ENCODE measurements around the gene THAP12. TPM values are rescaled to one million over a fixed set of nuclear protein-coding genes. Genes with fewer than 3 reads are reported as not detected.
"Not testable (repeated sequence)": the region's sequence is repeated elsewhere in the genome, so short reads cannot be mapped to it uniquely, and the experiment has no call there.

THAP12 gene
- total RNA-seq, 1 experiment from 2014 or later, result 27.6 TPM

DNA sequence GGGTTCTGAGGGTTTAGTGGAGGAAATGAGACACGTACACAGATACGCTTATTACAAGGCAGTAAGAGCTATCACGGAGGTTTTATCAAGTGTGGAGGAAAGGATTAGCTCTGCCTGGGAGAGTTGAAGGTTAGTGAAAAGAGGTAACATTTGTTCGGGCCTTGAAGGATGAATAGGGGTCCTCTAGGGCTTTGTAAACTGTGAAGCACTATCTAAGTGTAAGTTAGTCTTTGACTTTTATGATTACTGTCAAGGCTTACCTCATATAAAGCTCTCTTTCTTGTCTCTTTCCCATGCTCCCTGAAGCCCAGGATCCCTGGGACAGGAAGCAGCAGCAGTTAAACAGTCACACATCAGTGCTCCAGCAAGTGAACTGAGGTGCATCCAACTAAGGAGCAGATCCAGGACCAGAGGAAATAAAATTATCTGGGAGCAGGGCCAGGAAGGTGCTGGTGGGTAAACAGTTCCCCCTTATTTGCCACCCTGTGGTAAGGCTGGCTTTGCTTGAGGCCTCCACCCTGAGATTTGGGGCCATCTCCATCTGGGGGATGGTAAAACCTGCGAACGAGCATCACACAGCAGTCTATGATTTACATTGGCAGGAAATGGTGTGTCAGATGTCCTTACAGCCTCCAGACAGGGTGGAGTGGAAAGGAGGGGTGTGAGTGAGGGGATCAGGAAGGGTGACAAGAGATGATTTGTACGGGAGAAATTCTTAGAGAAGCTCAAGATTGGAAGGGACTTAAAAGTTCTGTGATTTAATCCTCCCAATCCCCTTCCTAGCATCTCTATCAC lies 27.4 kb upstream of the THAP12 start:
- no peaks in the 10 kb centered on the region for H3K9me3 Mint-ChIP-seq
- POLR2A ChIA-PET, result interaction anchor here (0.7 kb wide), 1 partner anchor 35 kb away, joined by 3 read pairs; no protein-coding TSS in a partner anchor
- H3K4me1 Mint-ChIP-seq, result peaks cover 11% of the 10 kb centered on the region
- no peak for DNase-seq (ENCODE audit: low spot score)
- CTCF ChIA-PET, result no interaction called here
- H3K36me3 Mint-ChIP-seq, result no peaks in the 10 kb centered on the region
- peak; percentile 30; the same call in 1 of the 2 replicates for ATAC-seq
- no peaks in the 10 kb centered on the region for H3K27me3 Mint-ChIP-seq (ENCODE audit: low read depth)
- H3K27ac Mint-ChIP-seq, result no peak overlapping the region
- no peak overlapping the region for H3K4me3 Mint-ChIP-seq
- TF ChIP-seq ZNF138 (CRISPR knock-in tag; conservative IDR thresholded peaks at IDR 0.05) (no peak), NFYB (CRISPR knock-in tag; conservative IDR thresholded peaks at IDR 0.05; ENCODE audit: low read depth) (no peak), FOXP1 (CRISPR knock-in tag; IDR thresholded peaks at IDR 0.05; ENCODE audit: borderline replicate concordance) (no peak), FOXP4 (CRISPR knock-in tag; IDR thresholded peaks at IDR 0.05) (no peak), ATF3 (CRISPR knock-in tag; conservative IDR thresholded peaks at IDR 0.05) (no peak), GTF2I (CRISPR knock-in tag; conservative IDR thresholded peaks at IDR 0.05) (no peak), PRDM15 (CRISPR knock-in tag; IDR thresholded peaks at IDR 0.05) (no peak)

DNA sequence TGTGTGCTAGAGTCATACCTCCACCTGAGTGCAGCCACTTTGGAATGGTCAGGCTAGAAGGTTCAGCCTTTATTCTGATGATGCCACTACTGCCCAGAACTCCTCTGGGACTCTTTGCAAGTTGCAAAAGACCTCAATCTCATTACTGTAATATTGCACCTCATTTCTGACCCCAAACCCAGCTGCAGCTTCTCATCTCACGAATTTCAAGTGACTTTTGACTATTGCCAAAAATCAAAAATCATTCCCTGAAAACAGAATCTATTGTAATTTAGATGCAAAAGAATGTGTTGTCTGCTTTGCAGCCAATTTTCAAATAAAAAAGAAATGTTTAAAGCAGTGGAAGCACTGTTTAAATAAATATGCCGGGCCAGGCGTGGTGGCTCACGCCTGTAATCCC lies 25.4 kb upstream of the THAP12 start:
- DNase-seq (ENCODE audit: low spot score) (no peak), ATAC-seq (no peak)
- H3K27ac Mint-ChIP-seq, result no peak overlapping the region
- POLR2A ChIA-PET, result no interaction called here
- no peak overlapping the region for H3K4me3 Mint-ChIP-seq
- CTCF ChIA-PET, result no interaction called here
- no peaks in the 10 kb centered on the region for H3K9me3 Mint-ChIP-seq
- peaks cover 11% of the 10 kb centered on the region for H3K4me1 Mint-ChIP-seq
- H3K27me3 Mint-ChIP-seq (ENCODE audit: low read depth), result no peaks in the 10 kb centered on the region
- TF ChIP-seq ATF1 (CRISPR knock-in tag; IDR thresholded peaks at IDR 0.05), result no peak
- TF ChIP-seq USF2 (CRISPR knock-in tag; IDR thresholded peaks at IDR 0.05), result no peak
- no peaks in the 10 kb centered on the region for H3K36me3 Mint-ChIP-seq

DNA sequence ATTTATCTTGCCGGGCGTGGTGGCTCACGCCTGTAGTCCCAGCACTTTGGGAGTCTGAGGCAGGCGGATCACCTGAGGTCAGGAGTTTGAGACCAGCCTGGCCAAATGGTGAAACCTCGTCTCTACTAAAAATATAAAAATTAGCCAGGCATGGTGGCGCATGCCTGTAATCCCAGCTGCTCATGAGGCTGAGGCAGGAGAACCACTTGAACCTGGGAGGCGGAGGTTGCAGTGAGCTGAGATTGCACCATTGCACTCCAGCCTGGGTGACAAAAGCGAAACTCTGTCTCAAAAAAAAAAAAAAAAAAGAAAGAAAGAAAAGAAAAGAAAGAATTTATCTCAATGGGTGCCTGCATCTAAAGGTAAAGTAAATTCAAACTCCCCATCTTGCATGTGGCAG lies 20.6 kb upstream of the THAP12 start:
- H3K4me3 Mint-ChIP-seq; H3K36me3 Mint-ChIP-seq; ATAC-seq; DNase-seq (ENCODE audit: low spot score); POLR2A ChIA-PET; H3K27me3 Mint-ChIP-seq (ENCODE audit: low read depth); CTCF ChIA-PET; H3K27ac Mint-ChIP-seq; H3K9me3 Mint-ChIP-seq; H3K4me1 Mint-ChIP-seq: not testable (repeated sequence)

GRCh38 chr11:76400967-76401366 lies 20.0 kb upstream of the THAP12 start:
- H3K9me3 Mint-ChIP-seq, result no peaks in the 10 kb centered on the region
- TF ChIP-seq ZNF671 (CRISPR knock-in tag; IDR thresholded peaks at IDR 0.05) (no peak), ZBTB21 (CRISPR knock-in tag; IDR thresholded peaks at IDR 0.05; ENCODE audit: borderline replicate concordance) (no peak), ATF3 (CRISPR knock-in tag; conservative IDR thresholded peaks at IDR 0.05) (no peak)
- TF ChIP-seq, protein P1, sequence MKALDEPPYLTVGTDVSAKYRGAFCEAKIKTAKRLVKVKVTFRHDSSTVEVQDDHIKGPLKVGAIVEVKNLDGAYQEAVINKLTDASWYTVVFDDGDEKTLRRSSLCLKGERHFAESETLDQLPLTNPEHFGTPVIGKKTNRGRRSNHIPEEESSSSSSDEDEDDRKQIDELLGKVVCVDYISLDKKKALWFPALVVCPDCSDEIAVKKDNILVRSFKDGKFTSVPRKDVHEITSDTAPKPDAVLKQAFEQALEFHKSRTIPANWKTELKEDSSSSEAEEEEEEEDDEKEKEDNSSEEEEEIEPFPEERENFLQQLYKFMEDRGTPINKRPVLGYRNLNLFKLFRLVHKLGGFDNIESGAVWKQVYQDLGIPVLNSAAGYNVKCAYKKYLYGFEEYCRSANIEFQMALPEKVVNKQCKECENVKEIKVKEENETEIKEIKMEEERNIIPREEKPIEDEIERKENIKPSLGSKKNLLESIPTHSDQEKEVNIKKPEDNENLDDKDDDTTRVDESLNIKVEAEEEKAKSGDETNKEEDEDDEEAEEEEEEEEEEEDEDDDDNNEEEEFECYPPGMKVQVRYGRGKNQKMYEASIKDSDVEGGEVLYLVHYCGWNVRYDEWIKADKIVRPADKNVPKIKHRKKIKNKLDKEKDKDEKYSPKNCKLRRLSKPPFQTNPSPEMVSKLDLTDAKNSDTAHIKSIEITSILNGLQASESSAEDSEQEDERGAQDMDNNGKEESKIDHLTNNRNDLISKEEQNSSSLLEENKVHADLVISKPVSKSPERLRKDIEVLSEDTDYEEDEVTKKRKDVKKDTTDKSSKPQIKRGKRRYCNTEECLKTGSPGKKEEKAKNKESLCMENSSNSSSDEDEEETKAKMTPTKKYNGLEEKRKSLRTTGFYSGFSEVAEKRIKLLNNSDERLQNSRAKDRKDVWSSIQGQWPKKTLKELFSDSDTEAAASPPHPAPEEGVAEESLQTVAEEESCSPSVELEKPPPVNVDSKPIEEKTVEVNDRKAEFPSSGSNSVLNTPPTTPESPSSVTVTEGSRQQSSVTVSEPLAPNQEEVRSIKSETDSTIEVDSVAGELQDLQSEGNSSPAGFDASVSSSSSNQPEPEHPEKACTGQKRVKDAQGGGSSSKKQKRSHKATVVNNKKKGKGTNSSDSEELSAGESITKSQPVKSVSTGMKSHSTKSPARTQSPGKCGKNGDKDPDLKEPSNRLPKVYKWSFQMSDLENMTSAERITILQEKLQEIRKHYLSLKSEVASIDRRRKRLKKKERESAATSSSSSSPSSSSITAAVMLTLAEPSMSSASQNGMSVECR (CRISPR knock-in tag; IDR thresholded peaks at IDR 0.05; ENCODE audit: borderline replicate concordance), result no peak
- TF ChIP-seq, protein P2, sequence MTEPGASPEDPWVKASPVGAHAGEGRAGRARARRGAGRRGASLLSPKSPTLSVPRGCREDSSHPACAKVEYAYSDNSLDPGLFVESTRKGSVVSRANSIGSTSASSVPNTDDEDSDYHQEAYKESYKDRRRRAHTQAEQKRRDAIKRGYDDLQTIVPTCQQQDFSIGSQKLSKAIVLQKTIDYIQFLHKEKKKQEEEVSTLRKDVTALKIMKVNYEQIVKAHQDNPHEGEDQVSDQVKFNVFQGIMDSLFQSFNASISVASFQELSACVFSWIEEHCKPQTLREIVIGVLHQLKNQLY (CRISPR knock-in tag; IDR thresholded peaks at IDR 0.05), result no peak
- DNase-seq (ENCODE audit: low spot score), result no peak

More at GRCh38 chr11:76400967-76401366, 20.0 kb upstream of the THAP12 start:
- H3K36me3 Mint-ChIP-seq, result no peaks in the 10 kb centered on the region
- H3K27me3 Mint-ChIP-seq (ENCODE audit: low read depth), result no peaks in the 10 kb centered on the region; the same call in 1 of the 2 replicates
- CTCF ChIA-PET, result no interaction called here
- ATAC-seq, result no peak
- POLR2A ChIA-PET, result no interaction called here
- no peaks in the 10 kb centered on the region for H3K4me1 Mint-ChIP-seq
- no peak overlapping the region for H3K4me3 Mint-ChIP-seq
- H3K27ac Mint-ChIP-seq, result no peak overlapping the region
